ENCODE results near the gene ILKAP.

The ILKAP gene

GRCh38 chr2:238190445-238190844 is 13.1 kb downstream of the ILKAP start:
- Histone ChIP-seq H3K9me2 (ENCODE audit: low read depth, low read length) (no peaks in the 10 kb centered on the region), H3K27me3 (ENCODE audit: insufficient read depth, low read length) (no peaks in the 10 kb centered on the region), H3K27ac (ENCODE audit: low read depth, low read length, poor library complexity, severe bottlenecking) (no peak overlapping the region), H3K36me3 (ENCODE audit: insufficient read depth, low read length) (peaks cover 77% of the 10 kb centered on the region), H3K79me2 (ENCODE audit: insufficient read depth, low read length) (peaks cover 3% of the 10 kb centered on the region), H3K4me2 (ENCODE audit: low read length) (no peak overlapping the region), H4K20me1 (ENCODE audit: insufficient read depth, low read length) (no peaks in the 10 kb centered on the region), H3K4me1 (ENCODE audit: insufficient read depth, low read length, severe bottlenecking) (peaks cover 4% of the 10 kb centered on the region), H3K9ac (ENCODE audit: low read length) (no peak overlapping the region), H3K9me3 (ENCODE audit: low read length) (no peaks in the 10 kb centered on the region), H2AFZ (ENCODE audit: low read length) (no peak overlapping the region), H3K4me3 (ENCODE audit: low read depth, low read length, poor library complexity, severe bottlenecking) (no peak overlapping the region), H3F3A (ENCODE audit: insufficient read depth, low read length) (no peaks in the 10 kb centered on the region; the same call in 1 of the 2 replicates)
- TF ChIP-seq, protein P1, sequence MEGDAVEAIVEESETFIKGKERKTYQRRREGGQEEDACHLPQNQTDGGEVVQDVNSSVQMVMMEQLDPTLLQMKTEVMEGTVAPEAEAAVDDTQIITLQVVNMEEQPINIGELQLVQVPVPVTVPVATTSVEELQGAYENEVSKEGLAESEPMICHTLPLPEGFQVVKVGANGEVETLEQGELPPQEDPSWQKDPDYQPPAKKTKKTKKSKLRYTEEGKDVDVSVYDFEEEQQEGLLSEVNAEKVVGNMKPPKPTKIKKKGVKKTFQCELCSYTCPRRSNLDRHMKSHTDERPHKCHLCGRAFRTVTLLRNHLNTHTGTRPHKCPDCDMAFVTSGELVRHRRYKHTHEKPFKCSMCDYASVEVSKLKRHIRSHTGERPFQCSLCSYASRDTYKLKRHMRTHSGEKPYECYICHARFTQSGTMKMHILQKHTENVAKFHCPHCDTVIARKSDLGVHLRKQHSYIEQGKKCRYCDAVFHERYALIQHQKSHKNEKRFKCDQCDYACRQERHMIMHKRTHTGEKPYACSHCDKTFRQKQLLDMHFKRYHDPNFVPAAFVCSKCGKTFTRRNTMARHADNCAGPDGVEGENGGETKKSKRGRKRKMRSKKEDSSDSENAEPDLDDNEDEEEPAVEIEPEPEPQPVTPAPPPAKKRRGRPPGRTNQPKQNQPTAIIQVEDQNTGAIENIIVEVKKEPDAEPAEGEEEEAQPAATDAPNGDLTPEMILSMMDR (IDR thresholded peaks at IDR 0.05; ENCODE audit: low read length): no peak
- no peak for TF ChIP-seq EZH2 (IDR thresholded peaks at IDR 0.05; ENCODE audit: borderline replicate concordance, low read length)

DNA sequence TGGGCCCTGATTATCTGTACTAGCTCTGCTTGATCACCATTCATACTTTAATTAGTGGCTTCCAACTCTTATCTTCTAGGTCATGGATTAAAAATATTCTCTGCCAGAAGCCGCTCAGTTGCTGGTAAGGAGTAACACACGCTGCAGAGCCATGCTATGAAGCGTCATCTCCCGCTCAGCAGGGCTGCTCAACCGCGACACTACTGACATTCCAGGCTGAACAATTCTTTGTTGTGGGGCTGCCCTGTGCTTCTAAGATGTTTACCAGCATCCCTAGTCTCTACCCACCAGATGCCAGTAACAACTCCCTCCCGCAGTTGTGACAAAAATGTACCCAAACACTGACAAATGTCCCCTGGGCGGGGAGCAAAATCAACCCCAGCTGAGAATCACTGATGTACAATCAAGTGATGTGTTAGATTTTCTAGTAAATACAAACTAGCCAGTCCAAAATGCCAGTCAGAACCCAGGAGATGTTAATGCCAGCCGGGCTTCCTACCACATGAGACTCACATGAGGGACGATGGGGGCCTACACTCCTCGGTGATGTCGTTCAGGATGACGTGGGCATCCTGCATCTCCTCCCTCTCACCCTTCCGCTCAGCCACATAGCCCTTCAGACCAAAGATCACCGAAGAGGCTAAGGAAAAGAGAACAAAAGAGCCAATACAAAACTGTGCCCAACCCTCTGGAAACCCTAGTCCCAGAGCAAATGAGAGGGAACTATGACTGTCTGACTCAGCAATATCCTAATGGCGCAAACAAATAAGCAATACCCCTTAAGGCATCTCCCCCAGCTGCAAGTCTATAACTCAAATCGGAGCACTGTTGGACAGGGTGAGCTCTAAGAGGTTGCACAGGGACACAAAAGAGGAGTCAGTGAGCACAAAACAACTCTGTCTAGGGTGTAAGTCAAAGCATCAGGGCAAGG is 15.6 kb downstream of the ILKAP start:
- Histone ChIP-seq H3K4me3 (ENCODE audit: low read depth, low read length, poor library complexity, severe bottlenecking) (no peak overlapping the region), H3K36me3 (ENCODE audit: insufficient read depth, low read length) (peaks cover 88% of the 10 kb centered on the region), H3K79me2 (ENCODE audit: insufficient read depth, low read length) (no peaks in the 10 kb centered on the region), H3K27me3 (ENCODE audit: insufficient read depth, low read length) (no peaks in the 10 kb centered on the region), H3K9ac (ENCODE audit: low read length) (no peak overlapping the region), H4K20me1 (ENCODE audit: insufficient read depth, low read length) (no peaks in the 10 kb centered on the region), H3K4me1 (ENCODE audit: insufficient read depth, low read length, severe bottlenecking) (peaks cover 4% of the 10 kb centered on the region), H3K4me2 (ENCODE audit: low read length) (no peak overlapping the region), H2AFZ (ENCODE audit: low read length) (no peak overlapping the region), H3F3A (ENCODE audit: insufficient read depth, low read length) (no peaks in the 10 kb centered on the region), H3K9me2 (ENCODE audit: low read depth, low read length) (no peaks in the 10 kb centered on the region), H3K27ac (ENCODE audit: low read depth, low read length, poor library complexity, severe bottlenecking) (no peak overlapping the region), H3K9me3 (ENCODE audit: low read length) (no peaks in the 10 kb centered on the region)
- TF ChIP-seq, protein P1 (IDR thresholded peaks at IDR 0.05; ENCODE audit: low read length): no peak
- no peak for TF ChIP-seq EZH2 (IDR thresholded peaks at IDR 0.05; ENCODE audit: borderline replicate concordance, low read length)

DNA sequence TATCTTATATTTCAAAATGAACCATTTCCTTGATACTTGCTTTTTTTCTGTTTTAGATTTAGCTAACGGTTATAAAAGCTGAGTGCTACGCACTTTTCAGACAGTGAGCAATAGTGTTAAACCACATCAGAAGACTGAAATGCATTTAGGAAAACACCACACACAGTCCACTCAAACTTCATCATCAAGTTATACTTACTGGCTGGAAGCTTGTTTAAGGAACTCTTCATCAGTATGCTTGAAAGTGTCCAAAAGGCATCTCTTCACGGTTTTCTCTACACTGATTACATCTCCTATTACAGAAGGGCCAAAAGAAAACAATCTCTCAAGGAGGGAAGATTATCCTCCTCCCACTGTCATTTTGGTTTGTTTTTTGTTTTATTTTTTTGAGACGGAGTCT is 19.7 kb downstream of the ILKAP start:
- Histone ChIP-seq H3K4me3 (ENCODE audit: low read depth, low read length, poor library complexity, severe bottlenecking) (no peak overlapping the region), H3K4me1 (ENCODE audit: insufficient read depth, low read length, severe bottlenecking) (no peaks in the 10 kb centered on the region), H3F3A (ENCODE audit: insufficient read depth, low read length) (no peaks in the 10 kb centered on the region), H3K27me3 (ENCODE audit: insufficient read depth, low read length) (no peaks in the 10 kb centered on the region), H4K20me1 (ENCODE audit: insufficient read depth, low read length) (no peaks in the 10 kb centered on the region), H2AFZ (ENCODE audit: low read length) (no peak overlapping the region), H3K9ac (ENCODE audit: low read length) (no peak overlapping the region), H3K9me3 (ENCODE audit: low read length) (no peaks in the 10 kb centered on the region), H3K79me2 (ENCODE audit: insufficient read depth, low read length) (no peaks in the 10 kb centered on the region), H3K9me2 (ENCODE audit: low read depth, low read length) (no peaks in the 10 kb centered on the region), H3K36me3 (ENCODE audit: insufficient read depth, low read length) (peaks cover 100% of the 10 kb centered on the region), H3K4me2 (ENCODE audit: low read length) (no peak overlapping the region), H3K27ac (ENCODE audit: low read depth, low read length, poor library complexity, severe bottlenecking) (no peak overlapping the region)
- TF ChIP-seq, protein P1 (IDR thresholded peaks at IDR 0.05; ENCODE audit: low read length): no peak
- no peak for TF ChIP-seq EZH2 (IDR thresholded peaks at IDR 0.05; ENCODE audit: borderline replicate concordance, low read length)
